Esophagus squamous epithelium (tissue), 5 donors: ENCODE data around the gene TPPP. TPM values are rescaled to one million over a fixed set of nuclear protein-coding genes. Genes with fewer than 3 reads are reported as not detected.

ENCODE experiments used
- DNase-seq: peaks from one replicate; lab custom pipeline; 2025; lab: John Stamatoyannopoulos, UW
- H3K27ac ChIP-seq, 4 donors: fragments of 200-600 bp; sonication (generic); one replicate each; pipeline ENCODE4 v1.5.1; 2016 to 2019; ENCODE audit warnings: mild to moderate bottlenecking in 1 of 4
- H3K27me3 ChIP-seq, 4 donors: fragments of 200-600 bp; sonication (generic); 1 replicate in 3 of 4; 2 replicates in 1 of 4; pipeline versions ENCODE4 v1.5.1 to v1.6.0; 2017 to 2021; ENCODE audit warnings: antibody characterized with exemption in 1 of 4
- H3K36me3 ChIP-seq, 3 donors: fragments of 200-600 bp; sonication (generic); one replicate each; pipeline ENCODE4 v1.5.1; 2016 to 2019
- H3K4me1 ChIP-seq, 3 donors: fragments of 200-600 bp; sonication (generic); one replicate each; pipeline ENCODE4 v1.5.1; 2017 to 2019
- H3K4me3 ChIP-seq, 4 donors: fragments of 200-600 bp; sonication (generic); 1 replicate in 3 of 4; 2 replicates in 1 of 4; pipeline ENCODE4 v1.5.1; 2016 to 2019; ENCODE audit warnings: mild to moderate bottlenecking in 2 of 4, moderate library complexity in 1 of 4
- H3K9me3 ChIP-seq, 3 donors: fragments of 200-600 bp; sonication (generic); one replicate each; pipeline ENCODE4 v1.5.1; 2016 to 2019
- CTCF ChIP-seq, 6 experiments: fragments of 450-650 bp in 4 of 6; fragments of 200-600 bp in 2 of 6; sonication (generic) in 2 of 6; IDR thresholded peaks; one replicate each; pipeline ENCODE4 v1.5.1; 2016 to 2019; ENCODE audit warnings: antibody characterized with exemption in 6 of 6, mild to moderate bottlenecking in 4 of 6, moderate library complexity in 4 of 6
- POLR2A ChIP-seq, 4 donors: fragments of 450-650 bp; IDR thresholded peaks; one replicate each; pipeline ENCODE4 v1.6.1; 2017; ENCODE audit warnings: antibody characterized with exemption in 4 of 4, mild to moderate bottlenecking in 4 of 4, moderate library complexity in 3 of 4
- WGBS, 2 donors: methylation state at CpG; one replicate each; pipeline ENCODE4 v1.1.5; 2018; 5-methylcytosine and 5-hydroxymethylcytosine counted together
- intact Hi-C: fragments of 100-400 bp; cut with DNase I; formaldehyde crosslinking; loops from one replicate; pipeline ENCODE4 v1.15.0; 2022
- total RNA-seq, 4 donors: library from RNA; depleted of rRNA; stranded (reverse); fragments of >200 nt; gene quantifications; one replicate each; pipeline ENCODE4 v1.1.0, GENCODE V29; 2016
- donor health status: DM: yes; HTN: yes; CAD: no.

The TPPP gene
- total RNA-seq, 4 donors from 2014 or later: 1.7 to 5.8 (median 5.5) TPM

GRCh38 chr5:642481-642880 lies 50.7 kb downstream of the TPPP start:
- peaks cover 0 to 100% (median 12%) of the 10 kb centered on the region in 3 donors for H3K36me3 ChIP-seq
- WGBS, 2 donors: 88 to 100% methylated on average over 5 to 7 of the region's 14 CpGs

GRCh38 chr5:641331-641765 lies 51.8 kb downstream of the TPPP start:
- 77 to 82% methylated on average over 11 to 13 of the region's 14 CpGs for WGBS, 2 donors
- Histone ChIP-seq H3K27ac (no peak overlapping the region), H3K4me3 (no peak overlapping the region), H3K36me3 (peaks cover 0 to 100% (median 12%) of the 10 kb centered on the region in 3 donors), H3K4me1 (no peaks in the 10 kb centered on the region), H3K9me3 (no peaks in the 10 kb centered on the region), H3K27me3 (no peaks in the 10 kb centered on the region)
- TF ChIP-seq POLR2A (IDR thresholded peaks at IDR 0.05) (no peak), CTCF (IDR thresholded peaks at IDR 0.05) (no peak)
- intact Hi-C loops: no loop called here
- DNase-seq: no peak

More at GRCh38 chr5:642481-642880, 50.7 kb downstream of the TPPP start:
- no peak overlapping the region for H3K27ac ChIP-seq
- no peak for TF ChIP-seq POLR2A (IDR thresholded peaks at IDR 0.05)
- no peak for TF ChIP-seq CTCF (IDR thresholded peaks at IDR 0.05)
- no peak overlapping the region for H3K4me3 ChIP-seq
- no peaks in the 10 kb centered on the region for H3K27me3 ChIP-seq
- intact Hi-C loops: no loop called here
- DNase-seq: no peak
- no peaks in the 10 kb centered on the region for H3K9me3 ChIP-seq
- H3K4me1 ChIP-seq: no peaks in the 10 kb centered on the region

- DNase-seq: no peak
- H3K36me3 ChIP-seq: peaks cover 1 to 100% (median 12%) of the 10 kb centered on the region in 3 donors
- no peaks in the 10 kb centered on the region for H3K9me3 ChIP-seq
- no peaks in the 10 kb centered on the region for H3K4me1 ChIP-seq
- no peak for TF ChIP-seq POLR2A (IDR thresholded peaks at IDR 0.05)
- no peak for TF ChIP-seq CTCF (IDR thresholded peaks at IDR 0.05)
- H3K27ac ChIP-seq: no peak overlapping the region
- WGBS, 2 donors: 79 to 84% methylated on average over 5 to 7 of the region's 35 CpGs
- no peak overlapping the region for H3K4me3 ChIP-seq
- intact Hi-C loops: no loop called here
- no peaks in the 10 kb centered on the region for H3K27me3 ChIP-seq
Measured at GRCh38 chr5:640461-641330, 52.5 kb downstream of the TPPP start.

GRCh38 chr5:639584-640213 lies 53.5 kb downstream of the TPPP start:
- no peaks in the 10 kb centered on the region for H3K4me1 ChIP-seq
- no peak for TF ChIP-seq POLR2A (IDR thresholded peaks at IDR 0.05)
- no peak for TF ChIP-seq CTCF (IDR thresholded peaks at IDR 0.05)
- no peaks in the 10 kb centered on the region for H3K9me3 ChIP-seq
- no peak overlapping the region for H3K4me3 ChIP-seq
- H3K27ac ChIP-seq: no peak overlapping the region
- WGBS, 2 donors: 97 to 100% methylated on average over 9 to 15 of the region's 20 CpGs
- peaks cover 9 to 100% (median 12%) of the 10 kb centered on the region in 3 donors for H3K36me3 ChIP-seq
- intact Hi-C loops: no loop called here
- no peaks in the 10 kb centered on the region for H3K27me3 ChIP-seq
- DNase-seq: no peak

- Histone ChIP-seq H3K4me3 (no peak overlapping the region), H3K4me1 (no peaks in the 10 kb centered on the region), H3K36me3 (peaks cover 9 to 100% (median 12%) of the 10 kb centered on the region in 3 donors), H3K27me3 (no peaks in the 10 kb centered on the region), H3K27ac (no peak overlapping the region), H3K9me3 (no peaks in the 10 kb centered on the region)
- WGBS, 2 donors: no CpG with 5 or more reads among the region's 9 CpGs
- no peak for DNase-seq
- intact Hi-C loops: no loop called here
- TF ChIP-seq POLR2A (IDR thresholded peaks at IDR 0.05) (no peak), CTCF (IDR thresholded peaks at IDR 0.05) (no peak)
Measured at GRCh38 chr5:639253-639530, 54.0 kb downstream of the TPPP start.
